ENCODE measurements around the gene KHDC4. TPM values are rescaled to one million over a fixed set of nuclear protein-coding genes. Genes with fewer than 3 reads are reported as not detected.
A peak's percentile ranks its signal among the peaks of the same experiment; 100 is the strongest.

The KHDC4 gene
- total and polyA plus RNA-seq, 9 of the 15 experiments (the other 6 are each of a cell fraction or from before 2014, with no cell fraction given): 12.1 to 185 (median 65.6) TPM

- TF ChIP-seq ZNF79 (CRISPR knock-in tag; IDR thresholded peaks at IDR 0.05; ENCODE audit: low read depth): no peak
- TF ChIP-seq MITF (IDR thresholded peaks at IDR 0.05): no peak
- peak; percentile 30 to 42 (median 31); a peak in 4 of 6 replicates for TF ChIP-seq CTCF (IDR thresholded peaks at IDR 0.05 in 2 of 3, conservative IDR thresholded peaks at IDR 0.05 in 1 of 3; ENCODE audit: insufficient read depth in 2 of 3, low read depth in 1 of 3, low read length in 3 of 3)
- TF ChIP-seq SIN3A (IDR thresholded peaks at IDR 0.05; ENCODE audit: borderline replicate concordance in 2 of 2, control insufficient read depth in 1 of 2, low read depth in 2 of 2, low read length in 2 of 2): peak; percentile 39 to 72; a peak in 2 of 4 replicates
- TF ChIP-seq FOXM1 (IDR thresholded peaks at IDR 0.05; ENCODE audit: low read depth): no peak
- 0 out of 2 replicates have a peak, but pooled peaks have one; percentile 58 for TF ChIP-seq FOXM1 (CRISPR knock-in tag; IDR thresholded peaks at IDR 0.05; ENCODE audit: low read depth)
- TF ChIP-seq JUND (IDR thresholded peaks at IDR 0.05; ENCODE audit: borderline replicate concordance, low read depth, low read length): no peak
- no peak for TF ChIP-seq JUND (tag; IDR thresholded peaks at IDR 0.05; ENCODE audit: borderline replicate concordance, low read depth, low read length)
- no peak for TF ChIP-seq KDM4B (IDR thresholded peaks at IDR 0.05; ENCODE audit: borderline replicate concordance in 2 of 2, low read depth in 1 of 2)
- no peak for TF ChIP-seq ZNF143 (CRISPR knock-in tag; IDR thresholded peaks at IDR 0.05)
- TF ChIP-seq TAL1 (IDR thresholded peaks at IDR 0.05): no peak
- 0 out of 2 replicates have a peak, but pooled peaks have one; percentile 63 for TF ChIP-seq HMGXB4 (CRISPR knock-in tag; IDR thresholded peaks at IDR 0.05)
- TF ChIP-seq SUPT5H (IDR thresholded peaks at IDR 0.05): peak; percentile 77
- TF ChIP-seq CHD1 (IDR thresholded peaks at IDR 0.05; ENCODE audit: low read length): peak; percentile 50
- peak; percentile 78 for TF ChIP-seq POLR2A (conservative IDR thresholded peaks at IDR 0.05)
- peak; percentile 66; the same call in 1 of the 2 replicates for TF ChIP-seq MYNN (IDR thresholded peaks at IDR 0.05)
- no peak for TF ChIP-seq MYNN (CRISPR knock-in tag; IDR thresholded peaks at IDR 0.05)
- peak; percentile 52 for TF ChIP-seq RBBP5 (IDR thresholded peaks at IDR 0.05; ENCODE audit: borderline replicate concordance, insufficient read depth, low read length, poor library complexity, severe bottlenecking)
- TF ChIP-seq ZEB2 (IDR thresholded peaks at IDR 0.05): 0 out of 2 replicates have a peak, but pooled peaks have one; percentile 35
- TF ChIP-seq ETV5 (CRISPR knock-in tag; IDR thresholded peaks at IDR 0.05; ENCODE audit: low read depth): peak; percentile 38; the same call in 1 of the 2 replicates
- no peak for TF ChIP-seq HCFC1 (IDR thresholded peaks at IDR 0.05; ENCODE audit: low read depth, low read length)
- peak; percentile 73 for TF ChIP-seq EGR1 (conservative IDR thresholded peaks at IDR 0.05)
- TF ChIP-seq ZNF232 (CRISPR knock-in tag; IDR thresholded peaks at IDR 0.05): no peak
- TF ChIP-seq ILF3 (IDR thresholded peaks at IDR 0.05; ENCODE audit: borderline replicate concordance): no peak
- peak in 1 of 2 experiments; percentile 22; a peak in 2 of 4 replicates for TF ChIP-seq RAD21 (CRISPR knock-in tag; conservative IDR thresholded peaks at IDR 0.05 in 1 of 2, IDR thresholded peaks at IDR 0.05 in 1 of 2)
Observed at GRCh38 chr1:155978325-155978972, 44.2 kb upstream of the KHDC4 start, which contains the start of gene ARHGEF2 (continued).

Measured in K562 (cell line).